CD4-positive, alpha-beta T cell treated with Interferon alpha-2 for 1 hour (primary cell): ENCODE results near the gene NDUFAF8.

Source experiments
- DNase-seq, 2 donors: peaks; one replicate each; pipeline ENCODE4 v3.0.0-alpha.2; 2020 to 2022

Gene NDUFAF8

DNA sequence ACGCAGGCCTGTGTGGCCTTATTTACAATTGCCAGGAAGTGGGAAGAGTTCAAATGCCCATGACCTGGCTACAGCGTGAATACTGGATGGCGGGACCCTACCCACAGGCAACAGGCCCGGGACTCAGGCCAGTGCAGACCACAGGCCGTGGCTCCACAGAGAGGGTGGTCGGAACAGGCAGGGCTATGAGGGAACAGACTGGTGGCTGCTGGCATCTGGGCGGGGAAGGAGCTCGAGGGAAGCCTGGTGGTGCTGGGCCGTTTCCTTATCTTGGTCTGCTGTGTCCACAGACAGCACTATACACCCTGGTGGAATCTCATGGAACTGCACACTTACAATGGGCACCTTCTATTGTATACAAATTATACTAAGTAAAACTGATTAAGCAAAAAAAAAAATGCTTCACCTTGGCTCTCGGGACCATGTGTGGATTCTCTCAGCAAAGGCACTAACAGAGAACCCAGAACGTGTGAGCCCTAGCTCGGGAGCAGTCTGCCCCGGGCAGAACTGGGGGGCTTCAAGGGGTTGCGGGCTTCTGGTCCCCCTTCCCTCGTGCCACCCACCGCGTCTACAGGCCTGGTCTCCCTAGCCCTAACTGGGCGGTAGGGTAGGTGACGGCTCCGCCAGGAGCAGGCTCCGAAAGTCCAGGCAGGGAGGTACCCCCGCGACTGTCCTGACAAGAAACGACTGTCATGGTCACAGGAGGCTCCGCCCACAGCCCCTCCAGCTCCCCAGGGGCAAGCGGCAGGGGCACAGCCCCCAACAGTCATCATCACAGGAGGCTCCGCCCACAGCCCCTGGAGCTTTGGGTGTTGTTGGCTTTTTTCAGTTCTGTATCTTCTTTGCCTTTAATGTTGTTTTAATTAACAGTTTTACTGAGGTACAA lies 38.2 kb upstream of the NDUFAF8 start:
- peak; percentile 30 to 38 for DNase-seq

DNA sequence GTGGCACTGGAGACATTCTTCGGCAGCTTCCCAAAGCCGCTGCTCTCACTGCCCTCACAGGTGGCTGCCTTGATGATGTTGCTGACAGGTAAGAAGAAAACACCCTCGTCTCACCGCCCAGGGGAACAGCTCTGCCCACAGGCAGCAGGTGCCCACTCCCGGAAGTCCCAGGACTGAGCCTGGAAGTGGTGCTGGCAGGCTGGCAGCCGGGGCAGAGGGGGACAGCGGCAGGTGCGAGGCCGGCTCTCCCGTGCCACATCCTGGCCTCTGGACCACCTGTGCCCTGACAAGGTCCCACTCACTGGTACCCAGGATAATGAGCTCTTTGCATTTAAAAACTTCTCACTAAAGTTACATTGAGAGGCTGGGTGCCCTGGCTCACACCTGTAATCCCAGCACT lies 36.8 kb upstream of the NDUFAF8 start:
- DNase-seq = no peak

DNA sequence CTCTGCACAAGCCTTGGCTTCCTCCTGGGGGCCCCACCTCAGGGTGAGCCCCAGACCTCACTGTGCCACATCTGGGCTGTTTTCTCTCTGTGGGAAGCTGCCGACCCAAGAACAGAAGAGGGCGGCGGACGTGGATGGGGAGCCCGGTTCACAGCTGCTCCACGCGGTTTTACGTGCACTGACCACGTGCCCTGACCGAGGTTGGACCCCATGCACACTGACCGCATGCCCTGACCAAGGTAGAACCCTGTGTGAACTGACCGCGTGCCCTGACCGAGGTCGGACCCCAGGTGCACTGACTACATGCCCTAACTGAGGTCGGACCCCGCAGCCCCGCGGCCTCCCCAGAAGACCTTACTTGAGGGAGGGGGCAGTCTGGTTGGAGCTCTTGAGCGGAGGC lies 36.0 kb upstream of the NDUFAF8 start:
- DNase-seq = no peak

DNA sequence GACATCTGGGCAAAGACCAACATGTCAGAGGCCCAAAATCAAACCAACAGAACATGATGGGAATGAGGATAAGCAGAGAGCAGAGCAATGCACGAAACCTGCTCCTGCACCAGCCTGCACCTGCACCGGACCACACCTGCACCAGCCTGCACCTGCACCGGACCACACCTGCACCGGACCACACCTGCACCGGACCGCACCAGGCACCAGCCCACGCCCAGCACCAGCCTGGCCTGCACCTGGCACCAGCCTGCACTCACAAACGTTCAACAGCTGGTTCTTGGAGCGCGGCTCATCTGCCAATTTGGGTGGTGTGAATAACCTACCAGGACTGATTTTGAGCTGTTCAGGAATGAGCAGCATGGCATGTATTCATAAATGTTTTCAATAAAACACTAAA lies 34.5 kb upstream of the NDUFAF8 start:
- no peak for DNase-seq

DNA sequence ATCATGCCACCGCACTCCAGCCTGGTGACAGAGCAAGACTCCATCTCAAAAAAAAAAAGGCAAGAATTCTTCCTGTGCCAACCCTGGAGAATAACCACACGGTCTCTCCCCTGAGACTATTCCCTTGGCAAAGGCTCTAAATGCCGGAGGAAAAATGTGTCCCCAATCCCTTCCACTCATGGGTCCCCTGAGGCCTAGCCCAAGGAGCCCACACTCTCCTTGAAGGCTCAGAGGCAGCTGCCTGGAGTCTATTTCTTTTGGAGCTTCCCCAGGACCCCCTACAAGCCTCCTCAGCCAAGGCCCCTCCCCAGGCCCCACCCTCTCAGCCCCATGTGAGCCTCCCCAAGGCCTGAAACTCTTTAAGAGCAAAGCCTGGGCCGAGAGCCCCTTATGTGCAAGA lies 33.0 kb upstream of the NDUFAF8 start:
- DNase-seq = no peak

DNA sequence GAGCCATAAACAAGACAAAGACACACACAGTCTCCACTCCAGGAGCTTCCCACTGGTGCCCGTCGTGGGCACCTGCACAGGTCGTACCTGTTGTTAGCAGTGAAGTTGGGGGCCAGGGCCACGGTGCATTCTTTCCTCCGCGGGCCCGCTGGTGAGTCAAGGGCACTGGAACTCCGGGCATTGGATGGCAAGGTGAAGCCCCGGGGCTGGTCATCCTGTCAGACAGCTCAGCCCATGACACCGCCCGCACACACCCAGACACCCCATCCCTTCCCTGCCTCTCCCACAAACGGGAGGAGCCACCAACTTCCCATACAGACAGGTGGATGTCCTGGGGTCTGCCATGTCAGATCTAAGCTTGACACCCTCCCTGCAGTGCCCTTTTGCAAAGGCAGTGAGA lies 32.5 kb upstream of the NDUFAF8 start:
- no peak for DNase-seq

DNA sequence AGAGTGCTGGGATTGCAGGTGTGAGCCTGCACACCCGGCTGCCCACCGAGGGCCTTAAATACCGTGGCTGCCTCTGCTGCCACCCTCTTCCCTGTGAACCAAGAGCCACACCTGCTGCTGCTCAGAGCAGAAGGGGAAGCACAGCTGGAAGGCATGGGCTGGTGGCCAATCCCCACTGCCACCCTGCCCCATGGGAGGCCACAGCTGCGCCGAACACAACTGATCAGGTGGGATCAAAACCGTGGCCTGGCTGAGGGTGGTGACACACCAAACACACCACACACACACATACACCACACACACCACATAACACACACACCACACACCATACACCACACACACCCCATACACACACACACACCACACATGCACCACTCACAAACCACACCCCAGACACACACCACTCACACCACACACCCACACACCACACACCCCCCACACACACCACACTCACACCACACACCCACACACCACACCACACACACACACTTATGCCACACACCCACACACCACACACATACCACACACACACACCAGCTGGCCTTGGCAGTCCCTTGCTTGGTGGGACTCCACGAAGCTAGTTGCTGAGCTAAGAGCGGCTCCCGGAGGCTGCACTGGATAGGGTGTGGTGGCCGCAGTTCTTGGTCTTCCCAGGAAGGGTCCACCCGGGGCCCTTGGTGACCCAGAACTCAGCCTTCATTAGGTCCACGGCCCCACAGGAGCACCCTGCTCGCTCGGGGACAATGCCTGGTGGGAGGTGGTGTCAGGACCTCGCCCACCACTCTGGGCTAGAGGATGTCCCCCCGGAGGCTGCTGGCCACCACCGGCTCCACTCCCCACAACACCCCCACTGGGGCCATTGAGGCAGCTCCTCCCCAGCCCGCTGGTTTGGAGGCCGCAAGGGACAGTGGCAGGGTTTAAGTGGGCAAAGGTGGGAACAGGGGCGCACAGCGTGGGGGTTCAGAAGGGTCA lies 31.2 kb upstream of the NDUFAF8 start:
- DNase-seq = no peak

DNA sequence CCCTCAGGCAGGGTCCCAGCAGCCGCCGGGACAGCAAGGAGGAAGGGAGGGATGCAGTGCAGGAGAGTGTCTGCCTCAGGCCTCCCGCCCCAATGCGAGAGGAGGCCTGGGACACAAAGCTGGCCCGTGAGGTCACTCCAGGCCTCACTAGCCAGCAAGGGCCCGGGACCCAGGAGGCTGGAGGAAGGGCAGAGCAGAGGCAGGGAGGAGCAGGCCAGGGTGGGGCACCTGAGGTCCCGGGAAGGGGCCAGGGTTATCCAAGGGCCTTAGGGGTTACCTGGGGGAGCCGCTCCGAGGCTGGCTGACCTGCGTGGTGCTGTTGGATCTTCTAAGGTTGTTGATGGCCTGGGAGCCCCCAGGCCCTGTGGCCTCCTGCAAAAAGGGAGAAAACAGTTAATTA lies 30.5 kb upstream of the NDUFAF8 start:
- no peak for DNase-seq

DNA sequence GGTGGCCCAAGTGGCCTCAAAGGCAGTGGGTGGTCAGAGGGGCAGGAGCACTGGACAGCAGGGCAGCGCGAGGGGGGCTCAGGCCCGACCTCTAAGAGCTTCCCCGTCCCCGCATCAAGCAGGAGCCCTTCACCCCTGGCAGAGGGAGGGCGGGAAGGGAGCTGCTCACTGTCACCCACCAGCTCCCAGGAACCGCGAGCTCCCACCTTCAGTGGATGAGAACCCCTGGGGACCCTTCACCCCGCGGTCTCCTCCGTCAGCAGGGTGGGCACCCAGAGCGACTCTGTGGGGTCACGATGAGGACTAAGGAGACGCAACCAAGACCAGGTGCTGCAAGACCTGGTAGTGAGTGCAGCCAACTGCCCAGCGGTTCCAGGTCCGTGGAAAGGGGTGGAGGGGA lies 30.0 kb upstream of the NDUFAF8 start:
- no peak for DNase-seq

DNA sequence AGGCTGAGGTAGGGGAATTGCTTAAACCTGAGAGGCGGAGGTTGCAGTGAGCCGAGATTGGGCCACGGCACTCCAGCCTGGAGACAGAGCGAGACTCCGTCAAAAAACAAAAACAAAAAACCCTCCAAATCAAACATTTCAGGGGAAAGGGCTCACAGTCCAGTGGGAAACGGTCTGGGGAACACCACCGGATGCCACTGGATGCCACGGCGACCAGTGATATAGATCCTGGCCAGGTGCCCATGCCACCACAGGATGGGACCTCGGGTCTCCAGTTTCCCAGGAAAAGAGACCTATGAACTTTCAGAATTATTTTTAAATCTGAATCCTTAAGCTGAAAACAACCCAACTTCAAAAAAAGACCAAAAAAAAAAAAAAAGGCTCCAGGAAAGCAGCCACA lies 28.7 kb upstream of the NDUFAF8 start:
- no peak for DNase-seq

DNA sequence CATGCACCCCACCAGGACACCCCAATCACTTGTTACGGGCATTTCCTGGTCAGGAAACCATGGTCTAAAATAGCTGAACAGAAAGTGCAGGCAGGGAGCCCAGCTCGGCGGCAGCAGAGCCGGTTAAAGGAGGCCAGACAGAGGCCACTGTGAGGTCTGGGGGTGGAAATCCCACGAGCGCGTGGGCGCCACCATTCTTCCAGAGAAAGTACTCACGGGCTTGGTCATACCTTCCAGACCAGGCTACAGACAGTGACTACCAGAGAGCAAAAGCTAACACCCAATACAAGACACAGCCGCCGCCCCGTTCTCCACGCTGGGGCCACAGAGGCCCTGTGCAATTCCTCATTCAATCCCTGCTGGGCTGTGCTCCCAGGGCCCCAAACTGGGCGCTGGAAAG lies 28.2 kb upstream of the NDUFAF8 start:
- DNase-seq = no peak

DNA sequence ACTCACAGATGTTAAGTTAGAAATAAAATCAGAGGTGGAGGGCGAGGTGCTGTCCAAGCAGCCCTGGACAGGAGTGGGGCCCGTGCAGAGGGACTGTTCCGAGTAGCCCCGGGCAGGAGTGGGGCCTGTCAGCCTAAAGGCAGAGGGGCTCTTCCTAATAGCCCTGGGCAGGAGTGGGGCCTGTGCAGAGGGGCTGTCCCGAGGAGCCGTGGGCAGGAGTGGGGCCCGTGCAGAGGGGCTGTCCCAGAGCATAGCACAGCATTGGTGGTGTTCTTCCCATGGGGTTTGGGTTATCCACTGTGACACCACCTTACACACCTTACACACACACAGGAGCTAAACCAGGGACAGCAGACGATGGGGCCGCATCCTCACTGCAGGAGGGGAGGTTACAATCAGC lies 26.8 kb upstream of the NDUFAF8 start:
- DNase-seq = no peak

DNA sequence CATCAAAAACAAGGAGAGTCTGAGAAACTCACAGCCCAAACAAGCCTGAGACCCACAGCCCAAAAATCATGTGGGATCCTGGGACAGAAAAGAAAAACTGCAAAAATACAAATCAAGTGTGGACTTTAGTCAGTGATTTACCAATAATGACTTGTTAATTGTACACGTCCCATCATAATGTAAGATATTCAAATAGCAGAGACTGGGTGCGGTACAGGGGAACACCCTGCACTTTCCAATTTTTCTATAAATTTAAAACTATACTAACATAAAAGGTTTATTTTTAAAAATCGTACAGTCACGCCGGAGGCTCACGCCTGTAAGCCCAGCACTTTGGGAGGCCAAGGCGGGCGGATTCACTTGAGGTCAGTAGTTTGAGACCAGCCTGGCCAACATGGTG lies 25.1 kb upstream of the NDUFAF8 start:
- no peak for DNase-seq

DNA sequence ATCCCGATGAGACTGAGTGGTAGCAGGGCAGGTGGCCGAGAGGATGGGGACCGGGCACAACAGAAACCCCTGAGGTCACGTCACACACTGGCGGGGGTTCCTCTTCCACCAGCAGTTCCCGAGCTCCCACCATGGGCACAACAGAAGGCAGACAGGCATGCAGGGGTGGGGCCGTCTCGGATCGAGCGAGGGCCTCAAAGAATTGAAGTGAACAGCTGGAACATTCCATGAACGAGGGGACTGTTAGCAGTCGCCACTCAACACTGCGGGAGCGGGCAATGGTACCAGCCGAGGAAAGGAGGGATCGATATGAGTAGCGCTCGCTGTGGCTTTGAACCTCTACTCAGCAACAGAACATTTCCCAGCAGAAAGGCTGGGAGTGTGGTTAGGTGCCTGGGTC lies 21.6 kb upstream of the NDUFAF8 start:
- DNase-seq = no peak

DNA sequence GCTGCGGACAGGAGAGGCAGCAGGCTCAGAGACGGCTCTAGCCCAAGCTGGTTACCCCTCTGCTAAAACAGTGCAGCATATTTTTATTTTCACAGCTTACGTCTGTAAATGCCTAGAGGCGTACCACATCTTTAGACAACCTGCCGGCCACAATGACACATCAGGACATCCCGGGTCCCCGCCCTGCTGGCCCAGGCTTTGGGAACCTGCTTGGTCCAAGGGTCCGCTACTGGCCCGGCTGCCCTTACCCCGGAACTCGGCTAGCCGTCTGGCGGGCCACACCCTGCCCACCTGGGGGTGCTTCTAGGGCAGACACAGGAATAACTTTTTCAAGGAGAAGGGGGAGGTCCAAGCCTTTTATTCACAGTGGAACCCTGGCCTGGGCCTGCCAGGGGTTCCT lies 20.7 kb upstream of the NDUFAF8 start:
- no peak for DNase-seq

DNA sequence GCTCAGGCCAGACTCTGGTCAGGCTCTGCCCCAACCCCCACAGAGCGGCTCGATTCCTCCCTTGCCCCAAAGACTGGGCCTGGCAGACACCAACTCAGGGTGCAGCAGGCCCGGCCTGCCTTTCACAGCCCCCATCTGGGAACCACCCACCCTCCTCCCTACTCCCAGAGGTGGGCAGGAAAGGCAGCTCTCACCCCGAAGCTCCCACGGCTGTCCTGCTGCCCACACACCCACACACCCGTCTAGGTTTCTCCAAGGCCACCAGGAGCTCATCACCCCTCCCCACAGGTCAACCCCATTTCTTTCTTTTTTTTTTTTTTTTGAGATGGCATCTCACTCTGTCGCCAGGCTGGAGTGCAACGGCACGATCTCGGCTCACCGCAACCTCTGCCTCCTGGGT lies 20.1 kb upstream of the NDUFAF8 start:
- no peak for DNase-seq

DNA sequence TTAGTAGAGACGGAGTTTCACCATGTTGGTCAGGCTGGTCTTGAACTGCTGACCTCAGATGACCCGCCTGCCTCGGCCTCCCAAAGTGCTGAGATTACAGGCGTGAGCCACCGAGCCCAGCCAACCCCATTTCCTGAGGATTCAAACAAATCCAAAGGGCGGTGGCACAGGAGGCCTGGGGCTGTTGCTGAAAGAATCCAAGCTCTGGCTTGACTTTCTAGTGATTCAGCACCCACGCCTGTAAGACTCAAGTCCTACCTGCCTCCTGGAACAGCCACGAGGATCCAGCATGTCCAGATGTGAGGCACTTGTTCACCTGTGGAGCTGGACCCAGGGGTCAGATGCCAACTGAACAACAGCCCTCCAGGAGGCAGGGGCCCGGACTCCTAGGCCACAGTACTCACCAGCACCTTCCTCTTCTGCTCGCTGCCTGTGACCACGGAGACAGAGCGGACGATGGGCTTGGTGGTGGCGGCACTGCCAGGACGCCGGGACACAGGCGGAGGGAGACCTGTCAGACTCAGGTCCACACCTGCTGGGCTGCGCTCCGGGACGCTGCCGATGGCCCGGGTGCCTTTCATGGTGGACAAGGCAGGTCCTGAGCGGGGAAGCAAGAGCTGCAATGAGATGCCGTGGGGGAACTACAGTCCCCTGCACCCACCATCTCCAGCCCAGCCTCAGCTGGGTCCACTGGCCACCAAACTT lies 19.5 kb upstream of the NDUFAF8 start:
- DNase-seq = no peak

DNA sequence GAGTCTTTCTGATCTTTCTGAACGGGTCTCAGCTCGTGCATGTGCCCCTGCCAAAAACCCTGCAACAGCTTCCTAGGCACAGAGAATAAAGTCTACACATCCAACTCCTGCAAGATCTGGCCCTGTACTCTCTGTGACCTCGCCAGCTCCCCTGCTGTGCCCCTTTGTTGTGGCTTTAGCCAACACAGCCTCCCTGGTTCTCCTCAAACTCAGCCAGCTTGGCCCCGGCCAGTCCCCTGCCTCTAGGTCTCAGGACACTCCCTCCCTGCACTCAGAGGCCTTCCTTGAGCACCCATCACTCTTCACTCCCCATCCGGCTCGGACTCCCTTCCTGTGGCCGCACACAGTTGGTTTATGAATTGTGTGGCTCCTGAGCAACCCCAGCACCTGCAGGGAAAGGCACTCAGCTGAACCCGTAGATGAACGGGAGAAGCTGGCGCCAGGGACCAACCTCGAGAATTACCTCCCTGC lies 17.7 kb upstream of the NDUFAF8 start:
- no peak for DNase-seq

DNA sequence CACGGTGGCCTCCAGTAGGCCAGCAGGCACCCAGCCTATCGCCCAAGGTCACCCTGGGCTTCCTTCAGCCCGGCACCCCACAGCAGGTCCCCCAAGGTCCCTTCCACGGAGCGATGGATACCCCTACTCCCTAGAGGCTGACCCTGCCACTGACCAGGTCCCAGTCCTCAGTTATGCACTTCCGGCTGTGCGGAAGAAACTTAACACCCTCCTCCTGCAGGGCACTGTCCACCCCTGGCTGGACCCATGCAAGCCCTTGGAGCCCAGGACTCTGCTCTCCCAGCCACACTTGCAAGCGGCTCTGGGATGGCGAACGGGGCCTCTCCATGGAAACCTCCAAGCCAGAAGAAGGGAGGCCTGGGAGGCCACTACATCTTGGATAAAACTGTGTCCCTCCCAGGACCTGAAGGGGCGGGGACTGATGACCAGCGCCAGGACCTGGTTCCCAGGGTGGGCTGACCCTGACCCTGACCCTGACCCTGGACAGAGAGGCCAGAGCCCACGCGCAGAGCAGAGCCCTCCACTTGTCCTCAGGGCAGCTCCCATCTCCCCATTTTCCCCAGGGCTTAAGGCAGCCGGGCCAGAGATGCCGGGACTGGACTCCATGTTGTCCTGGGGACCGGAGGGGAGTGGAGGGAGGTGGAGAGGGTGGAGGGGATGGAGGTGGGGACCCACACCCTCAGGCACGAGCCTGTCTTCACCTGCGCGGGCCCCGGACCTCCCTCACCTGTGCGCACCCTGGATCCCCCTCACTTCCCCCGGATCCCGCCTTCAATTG lies 17.1 kb upstream of the NDUFAF8 start:
- no peak for DNase-seq

DNA sequence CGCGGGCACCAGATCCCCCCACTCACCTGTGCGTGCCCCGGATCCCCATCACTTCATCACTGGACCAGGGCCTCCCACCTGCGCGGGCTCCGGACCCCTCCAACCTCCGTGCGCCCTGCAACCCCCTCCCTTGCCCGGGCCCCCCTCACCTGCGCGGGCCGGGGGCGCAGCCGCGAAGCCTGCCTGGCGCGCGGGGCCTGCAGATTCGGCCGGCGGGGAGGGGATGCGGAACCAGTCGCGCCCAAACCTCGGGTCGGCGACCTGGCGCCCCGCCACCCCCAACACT lies 16.6 kb upstream of the NDUFAF8 start:
- DNase-seq = no peak

DNA sequence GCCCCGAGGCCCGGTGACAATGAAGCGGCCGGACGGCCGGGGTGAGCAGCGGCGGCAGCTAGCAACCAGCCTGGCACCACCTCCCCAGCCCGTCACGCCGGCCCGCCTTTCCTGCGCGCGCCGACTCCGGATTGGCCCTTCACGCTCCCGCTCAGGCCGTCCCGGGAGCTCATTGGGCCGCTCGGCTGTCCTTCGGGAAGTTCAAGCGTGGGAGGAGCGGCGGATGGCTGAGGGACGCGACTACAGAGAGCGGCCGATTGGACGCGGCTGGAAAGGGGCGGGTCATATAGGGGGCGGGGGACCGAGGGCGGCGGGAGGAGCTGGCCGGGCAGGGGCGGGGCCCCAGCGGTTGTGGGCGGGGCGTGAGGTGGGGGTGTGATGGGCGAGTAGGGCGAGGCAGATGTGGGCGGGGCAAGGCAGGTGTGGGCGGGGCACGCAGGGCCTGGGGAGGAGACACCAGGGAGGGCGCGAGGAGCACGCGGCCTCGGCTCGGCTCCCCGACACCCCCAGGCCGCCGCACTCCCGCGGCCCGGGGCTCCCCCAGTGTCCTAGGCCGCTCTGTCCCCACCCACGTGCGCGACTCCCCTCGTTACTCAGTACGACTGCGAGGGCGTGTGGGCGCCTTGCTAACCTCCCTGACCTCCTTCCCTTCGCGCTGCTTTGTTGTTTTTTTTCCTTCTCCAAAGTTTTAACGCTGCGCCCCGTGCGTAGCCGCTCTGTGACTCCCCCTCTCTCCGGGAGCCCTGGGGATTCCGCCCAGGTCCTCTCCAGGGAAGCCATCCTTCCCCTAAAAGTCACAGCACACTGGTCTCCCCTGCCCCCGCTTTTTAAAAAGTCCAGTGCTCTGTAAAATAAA lies 16.0 kb upstream of the NDUFAF8 start, which contains the start of gene CEP131:
Gene CEP131, minus strand, starts transcription at position 60 of the 856 bp plus-strand sequence. CDS start 2,909 bp downstream, outside the sequence.
- peak; percentile 99 for DNase-seq
